Transverse colon (tissue), 4 donors: ENCODE data around the gene TRIM7. TPM values are rescaled to one million over a fixed set of nuclear protein-coding genes. Genes with fewer than 3 reads are reported as not detected.

Experiments used
- DNase-seq: peaks from one replicate; pipeline ENCODE4 v3.0.0-alpha.2; 2019
- H3K27ac ChIP-seq, 4 donors: fragments of 200-600 bp; sonication (generic); 2 replicates each; pipeline ENCODE4 v1.5.1; 2016 to 2018; ENCODE audit warnings: inconsistent platforms in 4 of 4
- H3K27me3 ChIP-seq: fragments of 200-600 bp; sonication (generic); 2 replicates; pipeline ENCODE4 v1.5.1; 2017; ENCODE audit warnings: inconsistent platforms
- H3K36me3 ChIP-seq, 4 donors: fragments of 200-600 bp; sonication (generic); 2 replicates each; pipeline ENCODE4 v1.5.1; 2017 to 2019; ENCODE audit warnings: inconsistent platforms in 4 of 4
- H3K4me1 ChIP-seq, 4 donors: fragments of 200-600 bp; sonication (generic); 2 replicates each; pipeline ENCODE4 v1.5.1; 2017 to 2020; ENCODE audit warnings: inconsistent platforms in 4 of 4
- H3K4me3 ChIP-seq, 4 donors: fragments of 200-600 bp; sonication (generic); 1 replicate in 1 of 4; 2 replicates in 3 of 4; pipeline versions ENCODE4 v1.5.1 to v1.6.1; 2017 to 2019; ENCODE audit warnings: inconsistent platforms in 4 of 4
- H3K9me3 ChIP-seq, 2 donors: fragments of 200-600 bp; sonication (generic); 2 replicates each; pipeline ENCODE4 v1.5.1; 2017 to 2019; ENCODE audit warnings: inconsistent platforms in 2 of 2
- CTCF ChIP-seq, 5 experiments: fragments of 200-600 bp in 3 of 5; fragments of 450-650 bp in 2 of 5; sonication (generic) in 3 of 5; IDR thresholded peaks; 1 replicate in 2 of 5; 2 replicates in 3 of 5; pipeline ENCODE4 v1.5.1; 2016 to 2017; ENCODE audit warnings: antibody characterized with exemption in 5 of 5, inconsistent platforms in 3 of 5, mild to moderate bottlenecking in 2 of 5, moderate library complexity in 1 of 5
- EP300 ChIP-seq: sonication (generic); formaldehyde crosslinking; IDR thresholded peaks from one replicate; pipeline ENCODE4 v1.6.1; 2017; ENCODE audit warnings: antibody characterized with exemption, low read depth
- POLR2A ChIP-seq: fragments of 450-650 bp; IDR thresholded peaks from one replicate; pipeline ENCODE4 v1.6.1; 2016; ENCODE audit warnings: antibody characterized with exemption, mild to moderate bottlenecking, moderate library complexity
- POLR2AphosphoS5 ChIP-seq, 3 donors: sonication (generic); formaldehyde crosslinking; IDR thresholded peaks; one replicate each; pipeline ENCODE4 v1.6.1; 2016; ENCODE audit warnings: antibody characterized with exemption in 3 of 3
- WGBS, 2 donors: methylation state at CpG; one replicate each; pipeline ENCODE4 v1.1.5; 2018; ENCODE audit warnings: low coverage in 1 of 2; 5-methylcytosine and 5-hydroxymethylcytosine counted together
- in situ Hi-C, 4 donors: fragments of 200-750 bp; cut with MboI; loops; one replicate each; pipeline versions ENCODE4 v1.15.0 to v1.15.1; 2017; ENCODE audit warnings: low sequenced_read_pairs in 3 of 4, low pct_ligation_motif_present in 1 of 4, low pct_unique_long_range_greater_than_20kb in 1 of 4
- intact Hi-C: fragments of 100-400 bp; cut with DNase I; formaldehyde crosslinking; loops from one replicate; pipeline ENCODE4 v1.15.1; 2023; ENCODE audit warnings: low total_unique reads
- total RNA-seq, 4 donors: library from RNA; depleted of rRNA; stranded (reverse); fragments of >200 nt; gene quantifications; one replicate each; pipeline ENCODE4 v1.1.0, GENCODE V29; 2016

Gene TRIM7
- total RNA-seq, 4 donors from 2014 or later: 2.5 to 16.7 (median 7.5) TPM; not detected in 1

GRCh38 chr5:181168595-181169118 is 36.3 kb downstream of the TRIM7 start:
- H3K36me3 ChIP-seq: no peaks in the 10 kb centered on the region
- TF ChIP-seq POLR2AphosphoS5 (IDR thresholded peaks at IDR 0.05) (no peak), CTCF (IDR thresholded peaks at IDR 0.05) (no peak), POLR2A (no peak), EP300 (no peak)
- intact Hi-C loops (no loop called here), in situ Hi-C loops (no loop called here)
- no peak for DNase-seq
- no peaks in the 10 kb centered on the region for H3K9me3 ChIP-seq
- WGBS, 2 donors: 33 to 42% methylated on average over 14 of the region's 14 CpGs
- H3K4me3 ChIP-seq: no peak overlapping the region
- peaks cover 0 to 17% (median 12%) of the 10 kb centered on the region in 4 donors for H3K4me1 ChIP-seq
- no peak overlapping the region for H3K27ac ChIP-seq
- H3K27me3 ChIP-seq: peaks cover 99% of the 10 kb centered on the region

GRCh38 chr5:181167814-181168488 is 37.0 kb downstream of the TRIM7 start:
- no peak for DNase-seq
- Histone ChIP-seq H3K27me3 (peaks cover 98% of the 10 kb centered on the region), H3K36me3 (no peaks in the 10 kb centered on the region), H3K27ac (no peak overlapping the region), H3K4me3 (no peak overlapping the region), H3K4me1 (peaks cover 0 to 12% (median 9%) of the 10 kb centered on the region in 4 donors), H3K9me3 (no peaks in the 10 kb centered on the region)
- intact Hi-C loops (no loop called here), in situ Hi-C loops (no loop called here)
- WGBS, 2 donors: 8% methylated on average over 6 to 11 of the region's 11 CpGs
- TF ChIP-seq POLR2AphosphoS5 (IDR thresholded peaks at IDR 0.05) (no peak), CTCF (IDR thresholded peaks at IDR 0.05) (peak in 4 of 5 experiments; percentile 22 to 42 (median 27)), POLR2A (no peak), EP300 (no peak)

DNA sequence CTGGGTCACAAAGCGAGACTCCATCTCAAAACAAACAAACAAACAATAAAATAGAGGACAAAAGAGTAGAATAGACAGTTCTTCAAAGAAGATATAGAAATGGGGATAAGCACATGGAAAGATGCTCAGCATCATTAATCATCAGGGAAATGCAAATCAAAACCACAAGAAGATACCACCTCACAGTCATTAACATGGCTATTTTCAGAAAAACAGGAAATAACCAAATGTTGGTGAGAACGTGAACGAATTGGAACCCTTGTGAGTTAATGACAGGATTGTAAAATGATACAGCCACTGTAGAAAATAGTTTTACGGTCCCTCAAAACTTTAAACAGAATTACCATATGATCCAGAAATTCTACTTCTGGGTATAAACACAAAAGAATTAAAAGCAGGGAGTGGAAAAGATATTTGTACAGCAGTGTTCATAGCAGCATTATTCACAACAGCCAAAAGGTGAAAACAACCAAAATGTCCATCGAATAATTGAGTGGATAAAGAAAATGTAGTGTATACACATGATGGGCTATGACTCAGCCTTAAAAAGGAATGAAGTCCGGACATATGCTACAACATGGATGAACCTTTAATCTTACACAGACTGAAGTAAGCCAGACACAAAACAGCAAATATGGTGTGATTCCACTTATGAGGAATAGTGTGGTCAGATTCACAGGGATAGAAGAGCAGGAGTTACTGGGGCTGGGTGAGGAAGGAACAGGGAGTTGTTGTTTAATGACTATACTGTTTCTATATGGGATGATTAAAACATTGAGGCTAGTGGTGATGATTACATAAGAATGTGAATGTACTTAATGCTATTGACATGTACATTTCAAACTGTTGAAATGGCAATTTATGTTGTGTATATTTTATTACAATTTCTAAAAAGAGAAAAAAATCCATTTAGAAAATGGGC is 37.9 kb downstream of the TRIM7 start:
- 33 to 40% methylated on average over 6 of the region's 6 CpGs for WGBS, 2 donors
- in situ Hi-C loops (no loop called here), intact Hi-C loops (no loop called here)
- Histone ChIP-seq H3K4me1 (peaks cover 0 to 12% (median 9%) of the 10 kb centered on the region in 4 donors), H3K27ac (no peak overlapping the region), H3K4me3 (no peak overlapping the region), H3K9me3 (no peaks in the 10 kb centered on the region), H3K27me3 (peaks cover 91% of the 10 kb centered on the region), H3K36me3 (no peaks in the 10 kb centered on the region)
- DNase-seq: no peak
- TF ChIP-seq EP300 (no peak), CTCF (IDR thresholded peaks at IDR 0.05) (no peak), POLR2AphosphoS5 (IDR thresholded peaks at IDR 0.05) (no peak), POLR2A (no peak)
